ENCODE results near the gene KCTD21.

Gene KCTD21

DNA sequence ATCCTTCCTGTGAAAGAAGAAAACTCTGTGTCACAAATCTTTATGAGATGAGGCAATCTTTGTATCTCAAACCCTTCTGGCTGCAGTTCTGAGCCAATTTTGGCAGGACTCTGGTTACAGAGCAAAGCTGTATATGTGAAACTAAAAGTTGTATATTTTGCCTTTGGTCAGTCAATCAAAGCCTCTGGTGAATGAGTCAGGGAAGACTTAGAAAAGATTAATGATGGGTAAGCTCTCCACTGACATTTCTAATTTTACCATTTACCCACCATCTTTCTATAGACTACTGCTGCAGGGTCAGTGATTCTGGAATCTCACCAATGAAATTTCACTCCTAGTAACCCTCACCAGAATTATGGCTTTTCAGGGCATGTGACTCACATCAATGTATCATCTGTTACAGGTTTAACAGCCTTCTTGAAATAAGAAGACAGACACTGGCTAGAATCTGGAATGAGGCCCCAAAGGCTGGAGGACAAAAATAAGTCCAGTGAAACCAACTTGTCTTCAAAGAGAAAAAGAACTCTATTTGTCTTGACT, 43.6 kb upstream of the KCTD21 start:
- peaks cover 8% of the 10 kb centered on the region for H3K4me1 ChIP-seq (ENCODE audit: insufficient read depth, low read length, poor library complexity, severe bottlenecking)
- no peaks in the 10 kb centered on the region for H3K9me3 ChIP-seq (ENCODE audit: insufficient read depth, low read depth, low read length)
- H4K20me1 ChIP-seq (ENCODE audit: insufficient read depth, low read length, poor library complexity, severe bottlenecking), result no peaks in the 10 kb centered on the region
- no peak overlapping the region for H2AFZ ChIP-seq (ENCODE audit: low read length)
- no peaks in the 10 kb centered on the region for H3K36me3 ChIP-seq (ENCODE audit: insufficient read depth, low read length)
- no peak overlapping the region for H3K4me3 ChIP-seq (ENCODE audit: low read length, poor library complexity, severe bottlenecking)
- H3K79me2 ChIP-seq (ENCODE audit: insufficient read depth, low read length), result no peaks in the 10 kb centered on the region
- no peaks in the 10 kb centered on the region for H3K27me3 ChIP-seq (ENCODE audit: insufficient read depth, low read length, poor library complexity, severe bottlenecking)
- no peak overlapping the region for H3K4me2 ChIP-seq (ENCODE audit: low read depth, low read length, poor library complexity, severe bottlenecking)
- no peak overlapping the region for H3K9ac ChIP-seq (ENCODE audit: low read depth, low read length, poor library complexity, severe bottlenecking)
- H3F3A ChIP-seq (ENCODE audit: low read depth), result no peaks in the 10 kb centered on the region
- TF ChIP-seq EZH2phosphoT487 (IDR thresholded peaks at IDR 0.05; ENCODE audit: borderline replicate concordance) (no peak), CTCF (conservative IDR thresholded peaks at IDR 0.05; ENCODE audit: low read length) (no peak)
- no peaks in the 10 kb centered on the region for H3K9me2 ChIP-seq (replicated peaks; ENCODE audit: low read depth, low read length)

DNA sequence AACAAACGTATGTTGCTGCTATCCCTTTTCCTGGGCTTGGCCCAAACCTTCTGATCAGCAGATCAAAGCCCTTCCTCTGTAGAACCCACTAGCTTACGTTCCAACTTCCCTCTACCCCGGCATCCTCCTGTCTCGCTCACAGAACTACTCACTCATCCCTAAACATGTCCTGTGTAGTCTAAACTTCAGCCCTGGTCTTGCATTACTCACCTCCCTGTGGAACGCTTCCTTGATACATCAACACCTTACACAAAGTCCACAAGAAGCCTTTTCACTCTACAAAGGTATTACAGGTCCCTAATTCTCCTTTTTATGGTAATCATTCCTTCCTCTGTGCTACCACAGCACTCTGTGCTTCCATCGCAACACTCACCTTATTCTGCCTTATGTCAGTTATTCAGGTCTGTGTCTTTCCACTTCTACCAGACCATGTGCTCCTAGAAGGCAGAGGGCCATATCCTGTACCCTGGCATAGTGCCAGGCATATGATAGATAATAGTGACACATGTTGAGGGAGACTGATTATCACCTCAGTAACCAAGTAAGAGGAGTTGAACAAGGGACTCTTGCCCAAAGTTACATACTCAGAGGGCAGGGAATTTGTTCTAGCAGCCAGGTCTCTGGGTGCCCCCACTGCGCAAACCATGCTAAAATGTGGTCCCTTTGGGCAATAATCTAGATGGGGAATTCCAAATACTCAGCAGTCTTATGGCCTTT, 41.9 kb upstream of the KCTD21 start:
- Histone ChIP-seq H3K4me3 (ENCODE audit: low read length, poor library complexity, severe bottlenecking) (no peak overlapping the region), H2AFZ (ENCODE audit: low read length) (no peak overlapping the region), H3K79me2 (ENCODE audit: insufficient read depth, low read length) (no peaks in the 10 kb centered on the region), H4K20me1 (ENCODE audit: insufficient read depth, low read length, poor library complexity, severe bottlenecking) (no peaks in the 10 kb centered on the region), H3K9me3 (ENCODE audit: insufficient read depth, low read depth, low read length) (no peaks in the 10 kb centered on the region), H3K4me1 (ENCODE audit: insufficient read depth, low read length, poor library complexity, severe bottlenecking) (peaks cover 8% of the 10 kb centered on the region), H3F3A (ENCODE audit: low read depth) (no peaks in the 10 kb centered on the region), H3K36me3 (ENCODE audit: insufficient read depth, low read length) (no peaks in the 10 kb centered on the region), H3K27me3 (ENCODE audit: insufficient read depth, low read length, poor library complexity, severe bottlenecking) (no peaks in the 10 kb centered on the region), H3K9me2 (replicated peaks; ENCODE audit: low read depth, low read length) (no peaks in the 10 kb centered on the region), H3K4me2 (ENCODE audit: low read depth, low read length, poor library complexity, severe bottlenecking) (no peak overlapping the region), H3K9ac (ENCODE audit: low read depth, low read length, poor library complexity, severe bottlenecking) (no peak overlapping the region)
- TF ChIP-seq EZH2phosphoT487 (IDR thresholded peaks at IDR 0.05; ENCODE audit: borderline replicate concordance), result no peak
- no peak for TF ChIP-seq CTCF (conservative IDR thresholded peaks at IDR 0.05; ENCODE audit: low read length)

DNA sequence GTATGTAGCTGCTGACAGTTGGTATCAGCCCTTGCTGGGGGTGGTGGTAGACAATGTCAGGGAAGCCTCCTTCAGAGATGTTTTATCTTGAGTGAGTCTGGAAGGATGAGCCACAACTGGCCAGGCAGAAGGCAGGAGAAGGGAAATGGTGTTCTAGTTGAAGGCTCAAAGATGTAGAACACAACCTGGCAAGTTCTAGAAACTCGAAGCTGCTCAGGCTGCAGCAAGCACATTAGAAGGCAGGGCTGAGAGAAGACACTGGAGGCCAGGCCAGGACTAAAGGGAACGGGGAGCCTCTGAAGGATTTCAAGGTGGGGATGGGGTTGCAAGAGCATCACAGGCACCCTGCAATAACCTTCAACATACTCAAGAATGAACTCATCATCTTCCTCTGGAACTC, 40.7 kb upstream of the KCTD21 start:
- Histone ChIP-seq H3K9ac (ENCODE audit: low read depth, low read length, poor library complexity, severe bottlenecking) (no peak overlapping the region), H3K4me1 (ENCODE audit: insufficient read depth, low read length, poor library complexity, severe bottlenecking) (peaks cover 8% of the 10 kb centered on the region), H2AFZ (ENCODE audit: low read length) (no peak overlapping the region), H3K9me3 (ENCODE audit: insufficient read depth, low read depth, low read length) (no peaks in the 10 kb centered on the region), H3K9me2 (replicated peaks; ENCODE audit: low read depth, low read length) (no peaks in the 10 kb centered on the region), H3K36me3 (ENCODE audit: insufficient read depth, low read length) (no peaks in the 10 kb centered on the region), H3K79me2 (ENCODE audit: insufficient read depth, low read length) (no peaks in the 10 kb centered on the region), H3K4me2 (ENCODE audit: low read depth, low read length, poor library complexity, severe bottlenecking) (no peak overlapping the region), H3F3A (ENCODE audit: low read depth) (no peaks in the 10 kb centered on the region), H3K4me3 (ENCODE audit: low read length, poor library complexity, severe bottlenecking) (no peak overlapping the region), H3K27me3 (ENCODE audit: insufficient read depth, low read length, poor library complexity, severe bottlenecking) (no peaks in the 10 kb centered on the region), H4K20me1 (ENCODE audit: insufficient read depth, low read length, poor library complexity, severe bottlenecking) (no peaks in the 10 kb centered on the region)
- TF ChIP-seq EZH2phosphoT487 (IDR thresholded peaks at IDR 0.05; ENCODE audit: borderline replicate concordance) (no peak), CTCF (conservative IDR thresholded peaks at IDR 0.05; ENCODE audit: low read length) (no peak)

Data from Loucy (cell line).